ENCODE measurements around the gene SNX6. TPM values are rescaled to one million over a fixed set of nuclear protein-coding genes. Genes with fewer than 3 reads are reported as not detected.
A peak's percentile ranks its signal among the peaks of the same experiment; 100 is the strongest.
"Not testable (repeated sequence)": the region's sequence is repeated elsewhere in the genome, so short reads cannot be mapped to it uniquely, and the experiment has no call there.

SNX6 gene
- total and polyA plus RNA-seq, 9 of the 15 experiments (the other 6 are each of a cell fraction or from before 2014, with no cell fraction given), result 34.6 to 111 (median 57.5) TPM

DNA sequence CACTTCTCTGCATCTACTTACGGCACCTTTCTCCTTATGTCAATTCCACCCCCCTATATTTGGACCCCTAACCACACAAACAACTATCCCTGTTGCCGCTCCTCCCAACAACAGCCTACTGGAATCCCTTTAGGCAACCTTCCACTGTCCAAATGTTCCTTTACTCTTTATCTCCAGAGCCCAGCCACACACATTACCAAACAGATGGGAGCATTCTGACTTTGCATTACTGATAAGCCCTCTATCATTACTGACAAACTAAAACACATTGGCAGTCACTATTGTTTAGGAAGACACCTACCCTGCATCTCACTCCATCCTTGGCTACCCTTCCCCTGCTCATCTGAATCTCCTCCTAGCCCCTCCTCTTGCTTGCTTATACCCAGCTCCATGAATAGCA is 23.1 kb upstream of the SNX6 start (continued):
- TF ChIP-seq, protein P1, sequence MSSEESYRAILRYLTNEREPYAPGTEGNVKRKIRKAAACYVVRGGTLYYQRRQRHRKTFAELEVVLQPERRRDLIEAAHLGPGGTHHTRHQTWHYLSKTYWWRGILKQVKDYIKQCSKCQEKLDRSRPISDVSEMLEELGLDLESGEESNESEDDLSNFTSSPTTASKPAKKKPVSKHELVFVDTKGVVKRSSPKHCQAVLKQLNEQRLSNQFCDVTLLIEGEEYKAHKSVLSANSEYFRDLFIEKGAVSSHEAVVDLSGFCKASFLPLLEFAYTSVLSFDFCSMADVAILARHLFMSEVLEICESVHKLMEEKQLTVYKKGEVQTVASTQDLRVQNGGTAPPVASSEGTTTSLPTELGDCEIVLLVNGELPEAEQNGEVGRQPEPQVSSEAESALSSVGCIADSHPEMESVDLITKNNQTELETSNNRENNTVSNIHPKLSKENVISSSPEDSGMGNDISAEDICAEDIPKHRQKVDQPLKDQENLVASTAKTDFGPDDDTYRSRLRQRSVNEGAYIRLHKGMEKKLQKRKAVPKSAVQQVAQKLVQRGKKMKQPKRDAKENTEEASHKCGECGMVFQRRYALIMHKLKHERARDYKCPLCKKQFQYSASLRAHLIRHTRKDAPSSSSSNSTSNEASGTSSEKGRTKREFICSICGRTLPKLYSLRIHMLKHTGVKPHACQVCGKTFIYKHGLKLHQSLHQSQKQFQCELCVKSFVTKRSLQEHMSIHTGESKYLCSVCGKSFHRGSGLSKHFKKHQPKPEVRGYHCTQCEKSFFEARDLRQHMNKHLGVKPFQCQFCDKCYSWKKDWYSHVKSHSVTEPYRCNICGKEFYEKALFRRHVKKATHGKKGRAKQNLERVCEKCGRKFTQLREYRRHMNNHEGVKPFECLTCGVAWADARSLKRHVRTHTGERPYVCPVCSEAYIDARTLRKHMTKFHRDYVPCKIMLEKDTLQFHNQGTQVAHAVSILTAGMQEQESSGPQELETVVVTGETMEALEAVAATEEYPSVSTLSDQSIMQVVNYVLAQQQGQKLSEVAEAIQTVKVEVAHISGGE (CRISPR knock-in tag; IDR thresholded peaks at IDR 0.05), result peak in 1 of 3 experiments; percentile 58; a peak in 1 of 6 replicates
- peak; percentile 82; the same call in 1 of the 2 replicates for TF ChIP-seq ZNF589 (CRISPR knock-in tag; IDR thresholded peaks at IDR 0.05; ENCODE audit: low read depth)
- TF ChIP-seq HDAC3 (IDR thresholded peaks at IDR 0.05; ENCODE audit: borderline replicate concordance, partially characterized antibody), result peak; percentile 69
- TF ChIP-seq ZFP36 (IDR thresholded peaks at IDR 0.05; ENCODE audit: low read depth, low read length, partially characterized antibody), result peak; percentile 4
- peak; percentile 94 for TF ChIP-seq SMARCA4 (IDR thresholded peaks at IDR 0.05)
- TF ChIP-seq CREM (IDR thresholded peaks at IDR 0.05; ENCODE audit: low read depth), result peak; percentile 25; the same call in 1 of the 2 replicates
- TF ChIP-seq RAD51 (IDR thresholded peaks at IDR 0.05; ENCODE audit: borderline replicate concordance, low read depth), result peak; percentile 20; the same call in 1 of the 2 replicates
- TF ChIP-seq MAFG (tag; conservative IDR thresholded peaks at IDR 0.05), result peak; percentile 47
- TF ChIP-seq, protein P2, sequence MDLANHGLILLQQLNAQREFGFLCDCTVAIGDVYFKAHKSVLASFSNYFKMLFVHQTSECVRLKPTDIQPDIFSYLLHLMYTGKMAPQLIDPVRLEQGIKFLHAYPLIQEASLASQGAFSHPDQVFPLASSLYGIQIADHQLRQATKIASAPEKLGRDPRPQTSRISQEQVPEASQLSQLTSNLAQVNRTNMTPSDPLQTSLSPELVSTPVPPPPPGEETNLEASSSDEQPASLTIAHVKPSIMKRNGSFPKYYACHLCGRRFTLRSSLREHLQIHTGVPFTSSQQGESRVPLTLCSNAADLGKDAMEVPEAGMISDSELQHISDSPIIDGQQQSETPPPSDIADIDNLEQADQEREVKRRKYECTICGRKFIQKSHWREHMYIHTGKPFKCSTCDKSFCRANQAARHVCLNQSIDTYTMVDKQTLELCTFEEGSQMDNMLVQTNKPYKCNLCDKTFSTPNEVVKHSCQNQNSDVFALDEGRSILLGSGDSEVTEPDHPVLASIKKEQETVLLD (IDR thresholded peaks at IDR 0.05), result peak; percentile 51; the same call in 1 of the 2 replicates
- TF ChIP-seq MECOM (CRISPR knock-in tag; IDR thresholded peaks at IDR 0.05), result 0 out of 2 replicates have a peak, but pooled peaks have one; percentile 27
- TF ChIP-seq FOXK2 (conservative IDR thresholded peaks at IDR 0.05 in 1 of 2, IDR thresholded peaks at IDR 0.05 in 1 of 2; ENCODE audit: low read depth in 2 of 2), result peak; percentile 11 to 30; a peak in 1 of 4 replicates
- TF ChIP-seq FOXM1 (IDR thresholded peaks at IDR 0.05; ENCODE audit: low read depth), result peak; percentile 91
- not testable (repeated sequence) for TF ChIP-seq FOXM1 (CRISPR knock-in tag; IDR thresholded peaks at IDR 0.05; ENCODE audit: low read depth); TEAD4 (CRISPR knock-in tag; IDR thresholded peaks at IDR 0.05; ENCODE audit: borderline replicate concordance)
- TF ChIP-seq, protein P3, sequence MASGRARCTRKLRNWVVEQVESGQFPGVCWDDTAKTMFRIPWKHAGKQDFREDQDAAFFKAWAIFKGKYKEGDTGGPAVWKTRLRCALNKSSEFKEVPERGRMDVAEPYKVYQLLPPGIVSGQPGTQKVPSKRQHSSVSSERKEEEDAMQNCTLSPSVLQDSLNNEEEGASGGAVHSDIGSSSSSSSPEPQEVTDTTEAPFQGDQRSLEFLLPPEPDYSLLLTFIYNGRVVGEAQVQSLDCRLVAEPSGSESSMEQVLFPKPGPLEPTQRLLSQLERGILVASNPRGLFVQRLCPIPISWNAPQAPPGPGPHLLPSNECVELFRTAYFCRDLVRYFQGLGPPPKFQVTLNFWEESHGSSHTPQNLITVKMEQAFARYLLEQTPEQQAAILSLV (tag; IDR thresholded peaks at IDR 0.05), result peak; percentile 51; the same call in 1 of the 2 replicates
- peak; percentile 63 for TF ChIP-seq KHSRP (IDR thresholded peaks at IDR 0.05)
- 0 out of 2 replicates have a peak, but pooled peaks have one; percentile 37 for TF ChIP-seq PYGO2 (tag; IDR thresholded peaks at IDR 0.05)
- peak; percentile 53; the same call in 1 of the 2 replicates for TF ChIP-seq BCOR (IDR thresholded peaks at IDR 0.05)
- TF ChIP-seq TEAD4 (IDR thresholded peaks at IDR 0.05; ENCODE audit: low read length), result peak; percentile 94
- TF ChIP-seq ZEB2 (IDR thresholded peaks at IDR 0.05), result peak; percentile 77; the same call in 1 of the 2 replicates
- TF ChIP-seq EP300 (IDR thresholded peaks at IDR 0.05; ENCODE audit: low read length), result peak; percentile 75
- TF ChIP-seq RCOR1 (IDR thresholded peaks at IDR 0.05; ENCODE audit: borderline replicate concordance in 1 of 2, low read depth in 2 of 2, low read length in 2 of 2), result peak in 1 of 2 experiments; percentile 72; a peak in 2 of 4 replicates
- TF ChIP-seq CBFA2T2 (conservative IDR thresholded peaks at IDR 0.05), result peak; percentile 98
- peak; percentile 90 for TF ChIP-seq SMARCE1 (IDR thresholded peaks at IDR 0.05)
- peak; percentile 99 for TF ChIP-seq SOX6 (IDR thresholded peaks at IDR 0.05)
- peak; percentile 83 to 89 for TF ChIP-seq KDM1A (IDR thresholded peaks at IDR 0.05)
- TF ChIP-seq TAL1 (IDR thresholded peaks at IDR 0.05), result peak; percentile 99

All from K562 (cell line).